GM21381 (cell line): ENCODE data around the gene UNKL.
A peak's percentile ranks its signal among the peaks of the same experiment; 100 is the strongest.

Experiments
- ATAC-seq: cut with Tn5 transposase; IDR thresholded peaks from one replicate; pipeline ENCODE4 v1.9.1; 2021; ENCODE audit warnings: mild to moderate bottlenecking, moderate library complexity; ENCODE audit not compliant: unreplicated experiment

UNKL gene, protein sequence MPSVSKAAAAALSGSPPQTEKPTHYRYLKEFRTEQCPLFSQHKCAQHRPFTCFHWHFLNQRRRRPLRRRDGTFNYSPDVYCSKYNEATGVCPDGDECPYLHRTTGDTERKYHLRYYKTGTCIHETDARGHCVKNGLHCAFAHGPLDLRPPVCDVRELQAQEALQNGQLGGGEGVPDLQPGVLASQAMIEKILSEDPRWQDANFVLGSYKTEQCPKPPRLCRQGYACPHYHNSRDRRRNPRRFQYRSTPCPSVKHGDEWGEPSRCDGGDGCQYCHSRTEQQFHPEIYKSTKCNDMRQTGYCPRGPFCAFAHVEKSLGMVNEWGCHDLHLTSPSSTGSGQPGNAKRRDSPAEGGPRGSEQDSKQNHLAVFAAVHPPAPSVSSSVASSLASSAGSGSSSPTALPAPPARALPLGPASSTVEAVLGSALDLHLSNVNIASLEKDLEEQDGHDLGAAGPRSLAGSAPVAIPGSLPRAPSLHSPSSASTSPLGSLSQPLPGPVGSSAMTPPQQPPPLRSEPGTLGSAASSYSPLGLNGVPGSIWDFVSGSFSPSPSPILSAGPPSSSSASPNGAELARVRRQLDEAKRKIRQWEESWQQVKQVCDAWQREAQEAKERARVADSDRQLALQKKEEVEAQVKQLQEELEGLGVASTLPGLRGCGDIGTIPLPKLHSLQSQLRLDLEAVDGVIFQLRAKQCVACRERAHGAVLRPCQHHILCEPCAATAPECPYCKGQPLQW

DNA sequence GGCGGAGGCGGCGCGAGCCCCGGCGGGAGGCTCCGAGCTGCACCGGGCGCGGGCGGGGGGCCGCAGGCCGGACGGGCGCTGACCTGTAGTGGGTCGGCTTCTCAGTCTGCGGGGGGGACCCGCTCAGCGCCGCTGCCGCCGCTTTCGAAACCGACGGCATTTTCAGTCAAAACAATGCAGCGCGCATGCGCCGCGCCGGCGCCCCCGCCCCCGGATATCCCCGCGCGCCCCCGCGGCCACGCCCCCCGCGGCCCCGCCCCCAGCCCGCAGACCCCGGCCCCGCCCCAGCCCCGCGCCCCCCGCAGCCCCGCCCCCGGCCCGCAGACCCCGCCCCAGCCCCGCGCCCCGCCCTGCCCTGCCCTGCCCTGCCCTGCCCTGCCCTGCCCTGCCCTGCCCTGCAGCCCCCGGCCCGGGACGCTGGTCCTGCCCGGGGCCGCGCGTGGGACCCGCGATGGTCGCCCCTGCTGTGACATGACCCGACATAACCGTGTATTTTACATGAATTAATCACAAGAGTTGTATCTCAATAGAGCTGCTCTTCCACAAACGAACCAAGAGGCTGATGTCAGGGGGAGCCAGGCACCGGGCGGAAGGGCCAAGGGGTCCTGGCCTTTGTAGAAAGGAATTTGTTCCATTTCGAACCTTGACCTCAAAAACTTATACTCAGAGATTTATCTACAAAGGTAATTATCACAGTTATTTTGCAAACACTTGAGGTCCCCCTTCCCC lies at the start of gene UNKL:
UNKL (minus strand) TSS at position 173 of the 729 bp plus-strand sequence; CDS start at position 160, 13 bp downstream.
- ATAC-seq: peak; percentile 51

DNA sequence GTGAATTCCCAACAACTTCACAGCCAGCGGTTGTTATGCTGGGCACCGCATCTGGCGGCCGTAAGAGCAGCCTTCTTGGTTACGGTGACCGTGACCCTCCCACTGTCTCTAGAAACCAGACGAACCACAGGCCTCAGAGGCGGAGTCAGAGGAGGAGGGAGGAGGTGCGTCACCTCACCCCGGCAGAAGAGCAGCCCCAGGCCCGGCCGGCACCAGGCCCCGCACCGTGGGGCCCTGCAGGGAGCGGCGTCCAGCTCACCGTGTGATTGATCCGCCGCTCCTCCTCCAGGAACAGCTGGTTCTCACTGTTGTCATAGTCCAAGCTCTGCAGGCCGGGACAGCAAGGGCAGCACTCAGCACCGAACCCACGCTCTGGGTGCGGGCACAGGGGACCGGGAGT lies 46.6 kb upstream of the UNKL start:
- ATAC-seq: no peak

DNA sequence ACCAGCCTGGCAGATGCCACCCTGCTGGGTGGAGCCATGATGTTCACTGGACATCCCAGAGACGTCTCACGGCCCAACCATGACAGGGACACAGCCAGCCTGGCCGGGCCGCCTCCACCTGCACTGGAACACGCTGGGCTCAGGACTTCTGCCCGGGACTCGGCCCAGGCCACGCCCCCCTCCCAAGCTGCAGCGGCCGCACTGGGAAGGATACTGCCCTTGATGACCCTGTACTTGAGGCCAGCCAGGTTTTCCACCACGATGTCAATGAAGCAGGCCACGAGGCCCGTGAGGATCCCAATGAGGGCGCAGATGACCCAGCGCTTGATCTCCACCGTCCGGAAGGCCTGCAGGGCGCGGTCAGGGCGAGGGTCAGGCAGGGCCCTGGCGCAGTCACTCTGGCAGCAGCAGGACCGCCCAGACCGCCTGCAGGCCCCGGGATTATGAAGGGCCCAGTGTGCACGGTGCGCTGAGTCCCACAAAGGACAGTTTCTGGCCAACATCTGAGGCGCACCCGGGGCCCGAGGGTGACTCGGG lies 46.2 kb upstream of the UNKL start:
- ATAC-seq: no peak

DNA sequence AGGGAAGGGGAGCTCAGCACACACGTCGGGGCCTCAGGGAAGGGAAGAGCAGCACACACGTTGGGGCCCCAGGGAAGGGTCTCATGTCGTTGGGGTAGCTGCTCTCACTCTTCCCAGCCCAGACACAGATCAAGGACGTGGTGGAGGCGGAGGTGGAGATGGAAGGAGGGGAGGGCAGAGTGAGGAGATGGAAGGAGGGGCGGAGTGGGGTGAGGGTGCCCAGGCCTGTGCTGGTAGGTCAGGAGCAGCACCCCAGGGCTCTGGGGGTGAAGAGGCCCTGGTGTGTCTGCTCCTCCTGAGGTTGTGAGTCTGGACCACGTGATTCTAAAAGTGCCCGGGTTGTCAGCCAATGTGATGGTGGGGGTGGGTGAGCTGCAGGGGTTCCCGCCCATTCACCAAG lies 45.5 kb upstream of the UNKL start:
- no peak for ATAC-seq

DNA sequence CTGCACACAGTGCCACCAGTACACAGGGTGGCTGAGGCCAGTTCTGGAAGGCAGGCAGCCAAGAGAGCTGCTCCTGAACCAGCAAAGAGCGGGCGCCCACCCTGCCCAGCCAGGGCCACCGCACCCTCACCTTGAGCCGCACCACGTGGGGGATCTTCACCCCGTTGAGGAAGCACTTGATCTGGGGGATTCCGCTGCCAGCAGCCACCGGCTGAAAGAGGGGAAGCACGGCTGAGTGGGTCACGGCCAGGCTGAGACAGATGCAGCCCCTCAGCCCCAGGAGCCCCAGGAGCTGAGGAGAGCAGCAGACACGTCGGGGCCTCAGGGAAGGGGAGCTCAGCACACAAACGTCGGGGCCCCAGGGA lies 44.5 kb upstream of the UNKL start:
- ATAC-seq: no peak

DNA sequence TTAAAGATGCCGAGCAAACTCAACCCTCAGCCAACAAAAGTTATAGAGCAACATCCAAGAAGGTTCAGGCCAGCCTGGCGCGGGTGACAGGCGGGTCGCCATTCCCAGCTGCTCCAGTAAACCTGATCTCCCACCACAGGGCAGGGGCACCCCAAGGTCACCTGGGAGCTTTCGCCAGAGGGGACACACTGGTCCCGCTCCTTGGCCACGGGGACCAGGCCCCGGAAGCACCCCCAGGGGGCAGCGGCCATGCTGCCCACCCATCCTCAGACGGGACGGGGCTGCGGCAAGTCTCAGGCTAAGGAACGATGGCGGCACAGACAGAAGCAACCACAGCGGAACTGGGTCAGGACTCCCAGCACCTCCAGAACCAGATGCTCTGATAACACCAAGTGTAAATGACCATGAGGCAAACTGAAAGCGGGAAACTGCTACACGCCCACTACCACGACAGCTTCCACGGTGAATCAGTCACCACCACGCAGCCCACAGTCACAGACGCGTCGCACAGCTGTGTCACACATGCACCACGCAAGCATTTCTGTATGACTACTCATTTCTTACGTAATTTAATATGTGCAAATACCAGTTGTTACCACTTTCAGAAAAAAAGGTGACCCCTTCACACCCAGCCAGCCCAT lies 44.0 kb upstream of the UNKL start:
- ATAC-seq: no peak

DNA sequence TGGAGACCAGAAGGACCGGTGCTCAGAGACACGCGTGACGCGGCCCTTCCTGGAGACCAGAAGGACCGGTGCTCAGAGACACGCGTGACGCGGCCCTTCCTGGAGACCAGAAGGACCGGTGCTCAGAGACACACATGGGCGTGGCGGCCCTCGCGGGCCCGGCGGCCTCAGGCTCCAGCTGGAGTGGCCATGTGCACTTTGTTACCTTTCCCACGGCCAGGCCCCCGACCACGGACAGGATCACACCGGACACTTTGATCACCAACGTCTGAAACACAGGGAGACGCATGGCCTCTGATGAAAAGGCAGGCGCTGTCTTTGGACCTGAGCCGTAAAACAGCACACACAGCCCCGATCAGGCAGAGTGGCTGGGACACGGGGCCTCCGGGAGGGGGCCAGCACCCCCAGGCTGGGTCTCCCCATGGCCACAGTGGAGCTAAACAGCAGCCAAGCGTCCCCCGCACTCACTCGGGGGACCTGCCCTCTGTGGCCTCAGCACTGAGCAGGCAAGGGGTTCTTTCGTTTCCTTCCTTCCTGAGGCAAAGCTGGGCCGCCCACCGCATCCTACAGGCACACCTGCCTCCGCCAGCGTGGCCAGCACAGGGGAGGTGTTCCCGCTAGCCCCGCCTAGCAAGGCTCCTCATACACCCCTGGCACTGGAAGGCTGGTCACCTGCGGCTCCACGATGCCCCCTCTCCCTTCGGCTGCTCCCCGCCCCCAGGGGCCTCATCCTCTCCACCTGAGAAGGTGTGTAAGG lies 43.2 kb upstream of the UNKL start:
- no peak for ATAC-seq

DNA sequence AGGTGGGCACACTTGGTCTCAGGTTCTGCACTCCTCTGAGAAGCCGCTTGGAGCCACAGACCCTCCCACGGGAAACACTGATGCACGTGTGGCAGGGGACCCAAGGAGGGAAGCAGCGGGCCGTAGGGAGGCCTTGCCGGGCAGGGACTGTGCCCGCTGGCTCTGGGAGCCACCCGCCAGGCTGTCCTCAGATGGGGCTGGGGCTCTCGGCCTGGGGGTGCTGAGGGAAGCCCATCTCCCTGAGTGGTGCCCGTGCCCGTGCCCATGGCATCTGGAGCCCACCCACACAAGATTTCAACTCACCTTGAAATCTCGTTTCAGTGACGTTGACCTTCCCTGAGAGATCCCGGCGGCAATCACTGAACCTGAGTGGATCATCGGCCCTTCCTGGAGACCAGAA lies 42.4 kb upstream of the UNKL start:
- ATAC-seq: no peak

DNA sequence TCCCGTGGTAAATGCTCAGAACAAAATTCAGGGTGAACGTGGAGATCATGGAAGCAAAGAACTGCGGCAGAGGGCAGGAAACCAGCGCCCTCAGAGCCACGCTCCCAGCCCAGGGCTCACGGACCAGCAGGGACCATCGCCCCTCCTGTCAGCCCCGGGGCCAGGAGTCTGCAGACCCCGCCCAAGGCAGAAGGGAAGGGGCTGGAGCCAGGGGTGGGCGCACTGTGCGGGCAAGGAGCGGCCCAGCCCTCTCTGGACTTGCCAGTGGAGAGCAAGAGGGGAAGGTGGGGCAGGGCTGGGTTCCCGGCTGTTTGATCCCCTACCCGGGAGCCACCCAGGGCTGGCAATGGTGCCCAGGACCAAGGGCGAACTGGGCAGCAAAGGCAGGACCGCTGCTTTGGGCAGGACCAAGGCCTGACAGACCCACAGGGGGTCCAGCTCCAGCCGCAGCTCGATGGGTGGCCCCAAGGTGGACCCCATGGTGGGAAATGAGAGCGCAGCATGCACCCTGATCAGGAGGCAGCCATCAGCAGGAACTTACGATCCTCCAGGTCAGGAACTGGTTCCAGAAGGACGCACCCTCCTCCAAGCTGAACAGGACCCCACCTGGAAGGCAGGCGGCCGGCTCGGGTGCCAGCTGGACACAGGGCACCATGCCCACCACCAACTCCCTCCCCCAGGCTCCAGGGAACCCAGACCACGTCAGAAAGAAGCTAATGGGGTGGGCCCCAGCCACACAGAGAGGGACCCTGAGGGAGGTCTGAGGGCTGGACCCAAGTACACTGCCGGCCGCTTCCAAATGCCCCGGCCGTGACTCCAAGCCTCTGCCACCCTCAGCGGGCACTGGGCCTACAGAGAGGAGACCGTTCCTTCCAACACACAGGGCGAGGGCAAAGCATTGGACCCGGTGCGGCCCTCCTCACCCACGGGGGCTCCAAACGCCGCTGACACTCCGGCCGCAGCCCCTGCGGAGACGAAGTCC lies 41.0 kb upstream of the UNKL start:
- ATAC-seq: no peak

DNA sequence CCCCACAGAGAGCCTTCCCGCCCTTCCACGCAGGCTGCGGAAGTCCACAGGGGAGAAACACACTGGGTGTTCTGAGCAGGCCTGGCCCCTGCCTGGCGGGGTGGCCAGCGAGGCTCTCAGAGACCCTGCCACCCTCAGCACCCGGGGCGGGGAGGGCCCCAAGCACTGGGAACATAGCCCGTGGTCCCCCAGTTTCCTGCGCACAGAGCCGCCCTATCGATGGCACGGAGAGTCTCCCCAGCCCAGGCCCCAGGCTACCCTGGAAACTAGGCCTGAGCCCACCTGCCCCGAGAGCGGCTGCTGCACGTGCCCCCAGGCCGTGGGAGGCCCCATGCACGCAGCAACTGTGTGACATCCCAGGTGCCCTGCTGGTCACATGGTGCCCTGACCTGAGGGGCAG lies 40.1 kb upstream of the UNKL start:
- ATAC-seq: no peak

DNA sequence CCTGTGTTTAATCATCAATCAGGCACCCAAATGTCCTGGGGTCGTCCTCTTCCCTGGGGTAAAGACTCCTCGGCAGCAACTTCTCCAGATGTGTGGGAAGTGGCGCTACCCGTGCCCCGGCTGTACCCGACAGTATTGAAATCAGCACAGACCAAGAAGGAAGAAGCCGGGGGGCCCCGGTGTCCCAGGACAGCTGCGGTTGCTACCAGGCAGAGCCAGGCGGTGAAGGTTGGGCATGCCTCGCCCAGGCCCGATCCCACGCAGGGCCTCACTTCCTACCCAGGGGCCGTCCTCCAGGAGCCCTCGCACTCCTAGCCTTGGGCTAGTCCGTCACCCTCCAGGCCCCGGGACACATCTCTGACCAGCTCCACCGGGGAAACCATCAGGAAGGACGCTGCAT lies 38.8 kb upstream of the UNKL start:
- no peak for ATAC-seq

DNA sequence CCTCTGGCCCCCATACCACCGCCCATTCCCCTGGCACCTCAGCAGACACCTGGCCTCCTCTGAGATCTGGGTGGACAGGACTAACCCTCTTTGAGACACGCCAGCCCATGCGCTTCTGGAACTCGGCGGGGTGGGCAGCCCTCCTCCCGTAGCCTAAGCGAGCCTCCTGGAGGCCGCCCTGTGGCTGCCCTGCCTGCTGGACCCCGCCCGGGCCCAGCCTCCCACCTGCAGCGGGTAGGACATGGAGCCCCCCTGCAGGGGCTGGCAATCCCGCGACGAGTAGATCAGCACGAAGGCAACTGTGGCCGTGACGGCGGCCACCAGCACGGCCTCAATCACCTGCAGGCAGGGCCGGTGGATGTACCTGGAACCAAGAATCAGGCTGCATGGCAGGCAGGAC lies 38.0 kb upstream of the UNKL start:
- no peak for ATAC-seq

DNA sequence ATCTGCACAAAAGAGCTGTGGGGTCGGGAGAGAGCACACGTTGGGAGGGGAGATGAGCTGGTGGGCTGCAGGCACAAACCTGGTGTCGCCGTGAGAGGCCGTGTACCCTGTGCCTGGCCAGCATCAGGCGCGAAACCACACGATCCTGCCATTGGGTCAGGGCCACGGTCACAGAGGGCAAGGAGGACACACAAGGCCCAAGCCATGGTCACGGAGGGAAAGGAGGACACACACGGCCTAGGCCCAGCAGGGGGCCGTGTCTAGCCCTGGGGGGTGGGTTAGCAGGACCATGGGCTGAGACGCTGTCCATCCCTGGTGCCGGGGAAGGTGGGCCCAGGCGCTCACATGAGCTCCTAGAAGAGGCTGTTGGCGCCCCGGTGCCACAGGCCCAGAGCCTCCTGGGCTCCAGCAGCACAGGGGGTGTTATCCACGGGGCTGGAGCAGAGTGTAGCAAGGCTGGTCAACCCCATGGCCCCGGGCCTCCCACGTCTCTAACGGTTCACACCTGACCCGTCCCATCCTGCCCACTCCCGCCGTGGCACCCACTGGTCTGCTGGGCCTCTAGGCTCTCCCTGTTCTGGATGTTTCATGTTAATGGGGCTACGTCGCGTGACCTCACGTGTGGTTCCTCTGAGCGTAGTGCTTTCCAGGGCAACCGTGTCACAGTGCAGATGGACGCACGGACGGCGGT lies 37.3 kb upstream of the UNKL start:
- no peak for ATAC-seq

DNA sequence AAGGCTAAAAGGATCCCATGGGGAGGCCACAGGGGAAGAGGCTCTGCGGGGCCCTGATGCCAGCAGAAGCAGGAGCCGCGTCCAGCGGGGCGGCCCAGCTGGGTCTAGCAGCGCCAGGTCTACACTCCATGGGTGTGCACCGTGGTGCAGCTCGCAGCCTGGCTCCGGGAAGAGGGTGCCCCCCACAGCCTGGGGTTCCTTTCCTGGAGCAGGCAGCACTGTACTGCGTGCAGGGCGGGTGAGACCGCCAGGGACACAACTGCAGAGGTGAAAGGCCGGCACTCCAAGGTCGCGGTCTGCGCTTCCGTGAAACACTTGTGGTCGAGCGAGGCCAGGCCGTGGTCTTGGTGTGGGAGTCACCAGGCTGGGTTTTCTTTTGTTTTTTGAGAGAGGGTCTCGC lies 36.3 kb upstream of the UNKL start:
- ATAC-seq: no peak

DNA sequence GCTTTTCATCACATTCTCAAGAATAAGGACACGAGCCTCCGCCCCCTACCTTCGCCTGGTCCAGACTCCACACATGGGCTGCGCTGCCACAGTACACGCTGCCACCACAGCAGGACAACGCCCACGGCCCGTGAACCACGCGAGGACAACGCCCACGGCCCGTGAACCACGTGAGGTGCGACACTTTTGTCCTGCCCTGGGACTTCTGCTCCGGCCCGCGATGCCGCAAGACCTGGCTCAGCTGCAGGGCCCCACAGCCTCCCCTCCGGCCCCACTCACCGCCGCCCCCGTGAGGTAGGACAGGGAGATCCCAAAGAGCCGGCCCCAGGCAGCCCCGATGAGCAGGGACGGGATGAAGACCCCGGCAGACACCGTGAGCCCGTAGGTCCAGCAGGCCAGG lies 35.7 kb upstream of the UNKL start:
- ATAC-seq: no peak

DNA sequence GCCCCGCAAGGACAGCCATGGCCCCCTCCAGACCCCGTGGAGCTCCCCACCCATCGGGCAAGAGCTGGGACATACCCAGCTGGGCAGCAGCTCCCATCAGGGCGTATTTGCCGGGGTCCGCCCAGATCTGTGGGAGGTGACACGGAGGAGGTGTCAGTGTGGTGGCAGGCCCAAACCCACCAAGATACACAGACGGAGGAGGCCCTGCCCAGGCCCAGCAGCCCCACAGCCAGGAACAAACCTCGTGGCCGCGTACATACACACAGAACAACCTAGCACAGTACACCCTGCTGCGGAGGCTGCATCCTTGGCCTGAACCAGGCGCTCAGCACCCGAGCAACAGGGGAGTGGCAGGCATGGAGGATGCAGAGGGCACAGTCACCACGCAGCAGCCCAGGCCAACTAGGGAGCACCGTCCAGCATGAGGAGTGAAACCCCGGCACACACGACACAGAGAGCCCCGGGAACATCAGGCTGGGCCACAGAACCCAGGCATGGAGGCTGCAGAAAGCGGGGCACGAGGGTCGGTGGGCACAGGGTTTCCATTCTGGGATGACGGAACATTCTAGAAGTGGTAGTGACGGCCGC lies 34.8 kb upstream of the UNKL start:
- no peak for ATAC-seq

DNA sequence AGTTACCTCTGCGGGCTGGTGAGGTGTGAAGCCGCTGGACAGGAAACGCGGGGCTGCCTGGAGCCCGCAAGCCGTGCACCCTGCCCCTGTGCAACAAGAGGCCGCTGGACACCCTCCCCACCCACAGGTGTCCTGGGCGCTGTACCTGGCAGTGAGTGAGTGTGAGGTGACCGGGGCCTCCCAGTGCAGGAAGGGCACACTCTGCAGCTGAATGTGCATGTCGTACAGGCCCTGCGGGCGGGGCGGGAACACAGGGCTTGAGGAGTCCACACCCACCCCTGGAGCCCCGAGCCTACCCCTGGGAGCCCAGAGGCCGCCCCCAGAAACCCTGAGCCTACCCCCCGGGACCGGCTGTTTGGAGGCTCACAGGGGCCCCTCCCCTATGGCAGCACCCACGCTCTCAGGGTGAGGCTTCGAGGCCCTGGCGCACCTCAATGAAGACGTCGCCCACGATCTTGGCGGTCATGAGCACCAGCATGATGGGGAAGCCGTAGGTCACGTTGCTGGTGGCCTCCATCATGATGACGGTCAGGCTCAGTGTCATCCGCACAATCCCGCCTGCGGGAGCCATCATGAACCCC lies 34.1 kb upstream of the UNKL start:
- no peak for ATAC-seq

DNA sequence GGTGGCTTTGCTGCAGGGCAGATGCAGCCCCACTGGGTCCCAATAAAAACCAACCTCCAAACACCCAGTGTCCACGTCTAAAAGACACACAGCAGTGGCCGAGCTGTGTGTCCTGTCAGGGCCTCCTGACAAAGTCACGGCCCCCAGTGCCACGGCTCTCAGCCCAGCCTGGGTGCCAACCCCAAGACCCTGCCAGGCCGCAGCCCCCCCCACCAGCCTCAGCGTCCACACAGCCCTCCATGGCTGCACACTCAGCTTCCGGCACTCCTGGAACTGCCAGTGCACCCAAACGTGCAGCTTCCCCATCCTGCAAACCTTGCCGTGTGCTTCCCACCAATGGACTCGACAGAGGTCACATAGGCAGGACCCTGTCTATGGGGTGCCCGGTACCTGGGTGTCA lies 33.5 kb upstream of the UNKL start:
- no peak for ATAC-seq
